ENCODE data around the gene BRD3OS. TPM values are rescaled to one million over a fixed set of nuclear protein-coding genes. Genes with fewer than 3 reads are reported as not detected.

The BRD3OS gene
- total RNA-seq, 1 experiment from 2014 or later = 16.2 TPM

GRCh38 chr9:134028575-134029247 is 3.4 kb downstream of the BRD3OS start:
- H3K4me1 Mint-ChIP-seq = peaks cover 10% of the 10 kb centered on the region; the same call in 1 of the 2 replicates
- DNase-seq (ENCODE audit: low spot score) (no peak), ATAC-seq (no peak)
- TF ChIP-seq STAT6 (CRISPR knock-in tag; conservative IDR thresholded peaks at IDR 0.05; ENCODE audit: low read depth) (no peak), CBFB (CRISPR knock-in tag; IDR thresholded peaks at IDR 0.05; ENCODE audit: low read depth) (no peak), SOX15 (CRISPR knock-in tag; IDR thresholded peaks at IDR 0.05) (no peak), ZNF425 (CRISPR knock-in tag; conservative IDR thresholded peaks at IDR 0.05) (no peak), ZNF281 (CRISPR knock-in tag; IDR thresholded peaks at IDR 0.05) (no peak), ZNF512 (CRISPR knock-in tag; IDR thresholded peaks at IDR 0.05; ENCODE audit: borderline replicate concordance) (no peak), ZBTB21 (CRISPR knock-in tag; IDR thresholded peaks at IDR 0.05; ENCODE audit: borderline replicate concordance) (no peak), ZSCAN18 (CRISPR knock-in tag; IDR thresholded peaks at IDR 0.05) (no peak), E2F1 (CRISPR knock-in tag; IDR thresholded peaks at IDR 0.05) (no peak), TP53 (CRISPR knock-in tag; IDR thresholded peaks at IDR 0.05) (no peak), ATF6 (CRISPR knock-in tag; IDR thresholded peaks at IDR 0.05) (no peak), ZNF219 (CRISPR knock-in tag; IDR thresholded peaks at IDR 0.05; ENCODE audit: borderline replicate concordance) (no peak), JUN (CRISPR knock-in tag; IDR thresholded peaks at IDR 0.05) (no peak), ETV6 (CRISPR knock-in tag; IDR thresholded peaks at IDR 0.05) (no peak), ZNF263 (CRISPR knock-in tag; IDR thresholded peaks at IDR 0.05; ENCODE audit: low read depth) (no peak)
- peaks cover 20% of the 10 kb centered on the region for H3K36me3 Mint-ChIP-seq
- no peaks in the 10 kb centered on the region for H3K9me3 Mint-ChIP-seq
- no peaks in the 10 kb centered on the region for H3K27me3 Mint-ChIP-seq (ENCODE audit: low read depth)
- POLR2A ChIA-PET = interaction anchor here (0.7 kb wide), 1 partner anchor 301 kb away, joined by 3 read pairs; no protein-coding TSS in a partner anchor
- H3K27ac Mint-ChIP-seq = no peak overlapping the region; the same call in 1 of the 2 replicates
- no peak overlapping the region for H3K4me3 Mint-ChIP-seq
- CTCF ChIA-PET = interaction anchor here (0.5 to 1.8 kb wide), 3 partner anchors 35 to 533 kb away, joined by 3 to 6 read pairs (median 4); no protein-coding TSS in a partner anchor

Measured in WTC11 (cell line).